AML-193 (cell line): ENCODE data around the gene SYNPR.

ENCODE experiments used
- DNase-seq, 2 experiments: peaks; one replicate each; lab custom pipeline; 2025; lab: John Stamatoyannopoulos, UW

SYNPR gene

GRCh38 chr3:63471781-63472180 lies 193.7 kb downstream of the SYNPR start:
- no peak for DNase-seq

GRCh38 chr3:63473641-63474166 lies 195.6 kb downstream of the SYNPR start:
- DNase-seq: no peak

- DNase-seq: no peak
Measured at GRCh38 chr3:63474828-63475518, 196.9 kb downstream of the SYNPR start.

GRCh38 chr3:63477494-63478129 lies 199.5 kb downstream of the SYNPR start:
- no peak for DNase-seq

- no peak for DNase-seq
Measured at GRCh38 chr3:63478990-63479660, 201.0 kb downstream of the SYNPR start.

- no peak for DNase-seq
Measured at GRCh38 chr3:63479661-63480035, 201.5 kb downstream of the SYNPR start.

GRCh38 chr3:63481627-63482026 lies 203.5 kb downstream of the SYNPR start:
- DNase-seq: no peak

GRCh38 chr3:63482341-63482740 lies 204.2 kb downstream of the SYNPR start:
- DNase-seq: no peak

- DNase-seq: no peak
Measured at GRCh38 chr3:63492464-63492863, 214.4 kb downstream of the SYNPR start.

GRCh38 chr3:63493101-63493500 lies 215.0 kb downstream of the SYNPR start:
- DNase-seq: no peak

GRCh38 chr3:63494646-63495045 lies 216.5 kb downstream of the SYNPR start:
- no peak for DNase-seq

GRCh38 chr3:63497641-63498040 lies 219.5 kb downstream of the SYNPR start:
- DNase-seq: no peak

- DNase-seq: no peak
Measured at GRCh38 chr3:63500196-63500595, 222.1 kb downstream of the SYNPR start.

- DNase-seq: no peak
Measured at GRCh38 chr3:63508305-63508704, 230.2 kb downstream of the SYNPR start.

- no peak for DNase-seq
Measured at GRCh38 chr3:63508771-63509170, 230.7 kb downstream of the SYNPR start.

- DNase-seq: no peak
Measured at GRCh38 chr3:63513791-63514190, 235.7 kb downstream of the SYNPR start.

- no peak for DNase-seq
Measured at GRCh38 chr3:63514678-63515077, 236.6 kb downstream of the SYNPR start.

- no peak for DNase-seq
Measured at GRCh38 chr3:63519426-63519825, 241.3 kb downstream of the SYNPR start.

- no peak for DNase-seq
Measured at GRCh38 chr3:63521657-63522056, 243.5 kb downstream of the SYNPR start.

- no peak for DNase-seq
Measured at GRCh38 chr3:63523100-63523499, 245.0 kb downstream of the SYNPR start.

GRCh38 chr3:63528325-63529000 lies 250.4 kb downstream of the SYNPR start:
- no peak for DNase-seq

- DNase-seq: no peak
Measured at GRCh38 chr3:63532521-63532920, 254.4 kb downstream of the SYNPR start.

- DNase-seq: no peak
Measured at GRCh38 chr3:63538919-63539318, 260.8 kb downstream of the SYNPR start.
